ENCODE data around the gene RXRG.

The RXRG gene

DNA sequence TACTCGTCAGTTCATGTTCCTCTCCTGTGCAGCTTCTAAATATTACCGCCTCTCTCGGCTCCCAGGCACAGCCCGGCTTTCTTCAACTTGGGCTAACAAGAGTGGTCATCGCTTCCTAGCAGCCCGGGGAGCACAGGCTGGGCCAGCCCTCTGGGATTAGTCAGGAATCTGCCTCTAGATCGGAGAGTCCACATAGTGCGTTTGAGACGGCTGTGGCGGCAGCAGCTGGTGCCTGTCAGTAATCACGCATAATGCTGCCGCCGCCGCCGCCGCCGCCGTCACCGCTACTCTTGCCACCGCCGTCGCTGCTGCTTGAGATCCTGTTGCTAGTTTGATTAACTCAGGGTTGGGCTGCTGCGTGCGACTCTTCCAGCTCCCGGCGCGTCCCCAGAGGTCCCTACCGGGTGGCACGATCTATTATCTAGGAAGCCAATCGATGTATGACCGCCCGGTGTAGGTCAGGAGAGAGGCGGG is at the start of gene RXRG:
TSS of gene RXRG (minus strand) at position 230 of the 474 bp plus-strand sequence. CDS start 233 bp downstream, outside the sequence.
- DNase-seq (ENCODE audit: low read depth), result no peak
- TF ChIP-seq, protein P1, sequence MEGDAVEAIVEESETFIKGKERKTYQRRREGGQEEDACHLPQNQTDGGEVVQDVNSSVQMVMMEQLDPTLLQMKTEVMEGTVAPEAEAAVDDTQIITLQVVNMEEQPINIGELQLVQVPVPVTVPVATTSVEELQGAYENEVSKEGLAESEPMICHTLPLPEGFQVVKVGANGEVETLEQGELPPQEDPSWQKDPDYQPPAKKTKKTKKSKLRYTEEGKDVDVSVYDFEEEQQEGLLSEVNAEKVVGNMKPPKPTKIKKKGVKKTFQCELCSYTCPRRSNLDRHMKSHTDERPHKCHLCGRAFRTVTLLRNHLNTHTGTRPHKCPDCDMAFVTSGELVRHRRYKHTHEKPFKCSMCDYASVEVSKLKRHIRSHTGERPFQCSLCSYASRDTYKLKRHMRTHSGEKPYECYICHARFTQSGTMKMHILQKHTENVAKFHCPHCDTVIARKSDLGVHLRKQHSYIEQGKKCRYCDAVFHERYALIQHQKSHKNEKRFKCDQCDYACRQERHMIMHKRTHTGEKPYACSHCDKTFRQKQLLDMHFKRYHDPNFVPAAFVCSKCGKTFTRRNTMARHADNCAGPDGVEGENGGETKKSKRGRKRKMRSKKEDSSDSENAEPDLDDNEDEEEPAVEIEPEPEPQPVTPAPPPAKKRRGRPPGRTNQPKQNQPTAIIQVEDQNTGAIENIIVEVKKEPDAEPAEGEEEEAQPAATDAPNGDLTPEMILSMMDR (IDR thresholded peaks at IDR 0.05; ENCODE audit: low read depth, low read length, missing control alignments), result no peak
- H3K4me3 ChIP-seq (ENCODE audit: low read depth, low read length), result no peak within 1 kb of the TSS

DNA sequence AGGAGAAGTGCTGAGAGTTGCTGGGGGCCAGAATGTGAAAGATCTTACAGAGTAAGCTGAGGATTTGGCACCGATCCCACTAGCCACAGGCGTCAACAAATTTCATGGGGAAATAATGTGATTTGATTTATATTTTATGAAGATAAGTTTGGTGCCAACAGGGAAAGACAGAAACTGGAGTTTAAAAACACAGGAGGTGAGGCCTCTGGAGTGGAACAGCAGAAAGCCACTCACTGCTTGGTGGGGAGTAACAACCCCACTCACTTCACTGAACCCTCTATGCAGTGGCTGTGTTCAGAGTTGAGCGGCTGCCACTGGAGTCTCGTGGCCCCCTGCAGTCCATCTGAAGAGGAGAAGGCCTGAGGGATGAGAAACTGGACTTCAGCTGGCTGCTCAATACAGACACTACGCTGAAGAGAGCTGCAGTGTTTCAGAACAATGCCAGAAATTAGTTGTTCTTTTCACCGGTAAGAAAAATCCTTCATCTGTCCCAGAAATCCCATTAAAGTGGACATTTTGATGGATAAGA is 48.0 kb upstream of the RXRG start:
- DNase-seq (ENCODE audit: low read depth), result no peak
- H3K4me3 ChIP-seq (ENCODE audit: low read depth, low read length), result no peak overlapping the region
- TF ChIP-seq, protein P1 (IDR thresholded peaks at IDR 0.05; ENCODE audit: low read depth, low read length, missing control alignments), result no peak

DNA sequence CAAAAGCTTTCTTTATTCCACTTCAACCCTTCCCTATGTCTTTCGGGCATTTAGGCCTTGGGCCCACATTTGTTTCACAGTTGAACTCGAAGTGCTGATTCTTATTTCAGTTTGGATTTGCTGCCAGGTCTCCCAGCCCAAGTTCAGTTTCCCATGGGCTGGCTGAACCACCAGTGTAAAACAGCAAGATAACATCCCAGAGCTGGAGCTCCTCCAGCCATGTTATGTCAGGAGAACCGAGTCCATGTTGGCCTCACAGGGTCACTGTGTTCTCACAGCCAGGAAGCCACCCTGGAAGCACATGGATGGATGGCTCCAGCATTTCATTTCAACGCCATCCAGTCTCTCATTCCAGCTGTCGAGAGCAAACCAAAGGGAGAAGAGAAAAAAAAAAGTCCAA is 45.2 kb upstream of the RXRG start:
- TF ChIP-seq, protein P1 (IDR thresholded peaks at IDR 0.05; ENCODE audit: low read depth, low read length, missing control alignments), result no peak
- no peak for DNase-seq (ENCODE audit: low read depth)
- H3K4me3 ChIP-seq (ENCODE audit: low read depth, low read length), result no peak overlapping the region

DNA sequence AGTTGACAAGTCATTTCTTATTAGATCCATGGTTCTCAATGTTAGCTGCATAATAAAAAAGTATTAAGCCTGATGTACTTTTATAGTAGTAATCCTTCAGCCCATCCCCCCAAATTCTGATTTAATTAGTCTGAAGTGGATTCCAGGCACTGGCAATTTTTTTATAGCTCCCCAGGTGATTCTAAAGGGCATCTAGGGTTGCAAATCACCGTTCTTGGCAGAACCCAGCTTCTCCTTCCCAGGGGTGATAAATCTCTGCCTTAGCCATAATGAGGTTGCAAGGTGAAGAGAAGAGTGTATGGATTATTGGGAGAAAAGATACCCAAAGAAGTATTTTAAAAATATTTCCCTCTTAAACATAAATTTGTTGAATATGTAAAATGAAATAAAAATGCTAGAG is 43.0 kb upstream of the RXRG start:
- DNase-seq (ENCODE audit: low read depth), result no peak
- no peak overlapping the region for H3K4me3 ChIP-seq (ENCODE audit: low read depth, low read length)
- TF ChIP-seq, protein P1 (IDR thresholded peaks at IDR 0.05; ENCODE audit: low read depth, low read length, missing control alignments), result no peak

DNA sequence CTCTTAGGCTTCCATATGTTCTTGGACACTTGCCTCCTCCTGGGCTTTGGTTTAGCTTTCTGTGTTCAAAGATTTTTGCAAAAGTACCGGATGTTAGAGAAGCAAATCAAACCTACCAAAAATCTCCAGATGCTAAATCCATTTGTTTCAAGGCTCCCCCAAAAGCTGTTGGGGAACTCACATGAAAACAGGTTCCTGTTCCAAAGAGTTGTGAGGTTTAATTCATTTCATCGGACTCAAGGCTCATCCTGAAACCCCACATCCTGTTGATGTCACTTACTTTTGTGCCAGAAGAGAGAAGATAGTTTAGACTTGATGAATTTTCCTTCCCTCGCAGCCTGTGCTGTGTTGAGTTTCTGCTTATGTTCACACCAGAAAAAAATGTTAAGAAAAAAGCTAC is 41.7 kb upstream of the RXRG start:
- no peak for DNase-seq (ENCODE audit: low read depth)
- no peak overlapping the region for H3K4me3 ChIP-seq (ENCODE audit: low read depth, low read length)
- TF ChIP-seq, protein P1 (IDR thresholded peaks at IDR 0.05; ENCODE audit: low read depth, low read length, missing control alignments), result no peak

DNA sequence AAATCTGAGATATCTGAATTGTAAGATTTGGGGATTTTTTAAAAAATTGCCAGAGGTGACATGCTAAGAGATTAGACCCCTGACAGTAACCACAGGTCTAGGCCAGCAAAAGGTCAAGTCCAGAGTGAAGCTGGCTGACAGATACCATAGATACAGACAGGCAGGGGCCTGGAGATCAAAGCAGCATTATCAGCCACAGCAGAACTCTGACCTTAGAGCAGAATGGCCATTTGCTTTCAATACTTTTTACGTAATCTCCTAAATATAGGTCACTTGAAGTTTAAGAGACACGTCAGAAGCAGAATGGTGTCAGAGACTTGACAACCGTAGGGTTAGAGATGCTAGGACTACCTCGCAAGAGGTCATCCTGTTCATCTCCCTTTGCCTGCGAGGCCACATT is 40.8 kb upstream of the RXRG start:
- no peak overlapping the region for H3K4me3 ChIP-seq (ENCODE audit: low read depth, low read length)
- TF ChIP-seq, protein P1 (IDR thresholded peaks at IDR 0.05; ENCODE audit: low read depth, low read length, missing control alignments), result no peak
- no peak for DNase-seq (ENCODE audit: low read depth)

DNA sequence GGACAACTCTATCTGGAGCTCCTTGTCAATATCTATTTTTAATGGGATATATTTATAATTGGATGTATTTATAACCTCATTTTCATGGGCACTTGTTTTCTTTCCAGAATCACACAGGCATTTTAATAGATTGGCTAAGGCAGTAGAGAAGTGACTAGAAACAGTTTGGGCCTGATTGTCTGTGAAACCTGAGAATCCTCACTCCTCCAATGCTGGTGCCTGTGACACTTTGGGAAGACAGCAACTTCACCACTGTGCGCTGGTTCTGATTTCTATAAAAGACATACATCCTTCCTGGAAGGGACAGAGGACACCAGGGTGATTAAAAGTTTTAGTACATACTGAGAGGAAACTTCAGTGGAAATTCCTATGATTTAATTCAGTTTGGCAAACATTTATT is 39.6 kb upstream of the RXRG start:
- no peak overlapping the region for H3K4me3 ChIP-seq (ENCODE audit: low read depth, low read length)
- TF ChIP-seq, protein P1 (IDR thresholded peaks at IDR 0.05; ENCODE audit: low read depth, low read length, missing control alignments), result no peak
- no peak for DNase-seq (ENCODE audit: low read depth)

Measured in GM12864 (cell line).